H4 (cell line): Measurements from ENCODE around the gene UGT2B17. TPM values are rescaled to one million over a fixed set of nuclear protein-coding genes. Genes with fewer than 3 reads are reported as not detected.
"Not testable (repeated sequence)": the region's sequence is repeated elsewhere in the genome, so short reads cannot be mapped to it uniquely, and the experiment has no call there.

ENCODE experiments used
- DNase-seq: peaks from one replicate; pipeline ENCODE4 v3.0.0-alpha.2; 2015; ENCODE audit warnings: low spot score
- total RNA-seq: library from RNA; depleted of rRNA; stranded (reverse); fragments of >200 nt; shearing (Covaris generic); gene quantifications from 2 replicates; pipeline ENCODE4 v1.2.3, GENCODE V29; 2014; rRNA removed

Gene UGT2B17
- total RNA-seq: not detected in 2 replicates

- DNase-seq: no peak
These were observed at the start of gene UGT2B17 for GRCh38 chr4:68576272-68577125. TSS of gene UGT2B17 (minus strand) at chr4:68576322. CDS start at chr4:68568484, 7,838 bp downstream.

- not testable (repeated sequence) for DNase-seq
These were observed 46.6 kb upstream of the UGT2B17 start for GRCh38 chr4:68622731-68623130.

- no peak for DNase-seq
These were observed 41.0 kb upstream of the UGT2B17 start for GRCh38 chr4:68617003-68617698.

- no peak for DNase-seq
These were observed 39.7 kb upstream of the UGT2B17 start for GRCh38 chr4:68615699-68616422.

GRCh38 chr4:68613752-68614151 lies 37.6 kb upstream of the UGT2B17 start:
- DNase-seq: no peak

- DNase-seq: no peak
These were observed 30.1 kb upstream of the UGT2B17 start for GRCh38 chr4:68606240-68606639.

GRCh38 chr4:68599150-68599549 lies 23.0 kb upstream of the UGT2B17 start:
- DNase-seq: peak; percentile 9

- no peak for DNase-seq
These were observed 21.4 kb upstream of the UGT2B17 start for GRCh38 chr4:68597482-68597881.

- no peak for DNase-seq
These were observed 18.6 kb upstream of the UGT2B17 start for GRCh38 chr4:68594678-68595077.

GRCh38 chr4:68593112-68593511 lies 17.0 kb upstream of the UGT2B17 start:
- no peak for DNase-seq

- DNase-seq: no peak
These were observed 16.6 kb upstream of the UGT2B17 start for GRCh38 chr4:68592673-68593072.

- DNase-seq: no peak
These were observed 15.1 kb upstream of the UGT2B17 start for GRCh38 chr4:68591204-68591603.

- DNase-seq: no peak
These were observed 13.7 kb upstream of the UGT2B17 start for GRCh38 chr4:68589790-68590189.

GRCh38 chr4:68582339-68582717 lies 6.2 kb upstream of the UGT2B17 start:
- no peak for DNase-seq

- no peak for DNase-seq
These were observed 5.5 kb upstream of the UGT2B17 start for GRCh38 chr4:68581383-68582338.

- DNase-seq: no peak
These were observed 1.5 kb upstream of the UGT2B17 start for GRCh38 chr4:68577590-68577989.

- not testable (repeated sequence) for DNase-seq
These were observed 486 bp downstream of the UGT2B17 start for GRCh38 chr4:68575636-68576035.

- no peak for DNase-seq
These were observed 1.0 kb downstream of the UGT2B17 start for GRCh38 chr4:68575081-68575480.

- DNase-seq: no peak
These were observed 3.4 kb downstream of the UGT2B17 start for GRCh38 chr4:68572653-68573170.

GRCh38 chr4:68570122-68570507 lies 6.0 kb downstream of the UGT2B17 start:
- DNase-seq: no peak
